Measurements from ENCODE around the gene SLC22A17. TPM values are rescaled to one million over a fixed set of nuclear protein-coding genes. Genes with fewer than 3 reads are reported as not detected.

The SLC22A17 gene
- total and polyA plus RNA-seq, 9 of the 15 experiments (the other 6 are each of a cell fraction or from before 2014, with no cell fraction given), result 0.07 to 0.09 TPM; not detected in 7

GRCh38 chr14:23300687-23301223, 51.9 kb downstream of the SLC22A17 start (continued):
- no peak for TF ChIP-seq DDX20 (tag; IDR thresholded peaks at IDR 0.05; ENCODE audit: low read depth)
- no peak for TF ChIP-seq NFYB (IDR thresholded peaks at IDR 0.05; ENCODE audit: extremely low read depth, insufficient read length)
- TF ChIP-seq, protein P1, sequence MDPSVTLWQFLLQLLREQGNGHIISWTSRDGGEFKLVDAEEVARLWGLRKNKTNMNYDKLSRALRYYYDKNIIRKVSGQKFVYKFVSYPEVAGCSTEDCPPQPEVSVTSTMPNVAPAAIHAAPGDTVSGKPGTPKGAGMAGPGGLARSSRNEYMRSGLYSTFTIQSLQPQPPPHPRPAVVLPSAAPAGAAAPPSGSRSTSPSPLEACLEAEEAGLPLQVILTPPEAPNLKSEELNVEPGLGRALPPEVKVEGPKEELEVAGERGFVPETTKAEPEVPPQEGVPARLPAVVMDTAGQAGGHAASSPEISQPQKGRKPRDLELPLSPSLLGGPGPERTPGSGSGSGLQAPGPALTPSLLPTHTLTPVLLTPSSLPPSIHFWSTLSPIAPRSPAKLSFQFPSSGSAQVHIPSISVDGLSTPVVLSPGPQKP (CRISPR knock-in tag; IDR thresholded peaks at IDR 0.05), result no peak
- no peak for TF ChIP-seq TEAD4 (IDR thresholded peaks at IDR 0.05; ENCODE audit: low read length)
- no peak for TF ChIP-seq TEAD4 (CRISPR knock-in tag; IDR thresholded peaks at IDR 0.05; ENCODE audit: borderline replicate concordance)
- TF ChIP-seq NCOA4 (IDR thresholded peaks at IDR 0.05; ENCODE audit: partially characterized antibody), result peak; percentile 20
- TF ChIP-seq ZNF740 (CRISPR knock-in tag; IDR thresholded peaks at IDR 0.05), result no peak
- TF ChIP-seq ZNF740 (tag; IDR thresholded peaks at IDR 0.05), result no peak
- peak; percentile 63 for TF ChIP-seq SAP30 (IDR thresholded peaks at IDR 0.05; ENCODE audit: borderline replicate concordance, insufficient read depth, low read depth, low read length, poor library complexity, severe bottlenecking)
- no peak for TF ChIP-seq ZNF174 (CRISPR knock-in tag; IDR thresholded peaks at IDR 0.05)
- no peak for TF ChIP-seq ZNF431 (CRISPR knock-in tag; IDR thresholded peaks at IDR 0.05)
- TF ChIP-seq U2AF2 (optimal IDR thresholded peaks at IDR 0.05; ENCODE audit: low read depth, low read length), result no peak
- 0 out of 2 replicates have a peak, but pooled peaks have one; percentile 20 for TF ChIP-seq THAP12 (CRISPR knock-in tag; IDR thresholded peaks at IDR 0.05)
- no peak for TF ChIP-seq TEAD1 (CRISPR knock-in tag; IDR thresholded peaks at IDR 0.05)
- 0 out of 2 replicates have a peak, but pooled peaks have one; percentile 2 for TF ChIP-seq NFIC (IDR thresholded peaks at IDR 0.05)
- TF ChIP-seq HNRNPL (IDR thresholded peaks at IDR 0.05; ENCODE audit: low read depth, low read length), result no peak
- no peak for TF ChIP-seq HMG20B (CRISPR knock-in tag; IDR thresholded peaks at IDR 0.05)
- TF ChIP-seq, protein P2, sequence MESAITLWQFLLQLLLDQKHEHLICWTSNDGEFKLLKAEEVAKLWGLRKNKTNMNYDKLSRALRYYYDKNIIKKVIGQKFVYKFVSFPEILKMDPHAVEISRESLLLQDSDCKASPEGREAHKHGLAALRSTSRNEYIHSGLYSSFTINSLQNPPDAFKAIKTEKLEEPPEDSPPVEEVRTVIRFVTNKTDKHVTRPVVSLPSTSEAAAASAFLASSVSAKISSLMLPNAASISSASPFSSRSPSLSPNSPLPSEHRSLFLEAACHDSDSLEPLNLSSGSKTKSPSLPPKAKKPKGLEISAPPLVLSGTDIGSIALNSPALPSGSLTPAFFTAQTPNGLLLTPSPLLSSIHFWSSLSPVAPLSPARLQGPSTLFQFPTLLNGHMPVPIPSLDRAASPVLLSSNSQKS (CRISPR knock-in tag; IDR thresholded peaks at IDR 0.05), result no peak
- TF ChIP-seq NELFE (IDR thresholded peaks at IDR 0.05; ENCODE audit: insufficient read depth, insufficient read length), result no peak
- TF ChIP-seq ZFP30 (CRISPR knock-in tag; IDR thresholded peaks at IDR 0.05; ENCODE audit: borderline replicate concordance), result no peak
- TF ChIP-seq, protein P3, sequence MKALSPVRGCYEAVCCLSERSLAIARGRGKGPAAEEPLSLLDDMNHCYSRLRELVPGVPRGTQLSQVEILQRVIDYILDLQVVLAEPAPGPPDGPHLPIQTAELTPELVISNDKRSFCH (CRISPR knock-in tag; IDR thresholded peaks at IDR 0.05), result no peak
- TF ChIP-seq, protein P3 (tag; IDR thresholded peaks at IDR 0.05), result no peak
- TF ChIP-seq CBX5 (IDR thresholded peaks at IDR 0.05; ENCODE audit: borderline replicate concordance, low read depth), result no peak
- no peak for TF ChIP-seq ZNF146 (CRISPR knock-in tag; IDR thresholded peaks at IDR 0.05; ENCODE audit: unreplicated experiment)
